Neutrophil (primary cell): Measurements from ENCODE around the gene TMEM135.
"Not testable (repeated sequence)": the region's sequence is repeated elsewhere in the genome, so short reads cannot be mapped to it uniquely, and the experiment has no call there.

Experiments
- H3K27ac ChIP-seq: fragments of 200-600 bp; sonication (generic); 2 replicates; pipeline ENCODE4 v1.5.1; 2016; ENCODE audit warnings: mild to moderate bottlenecking, moderate library complexity
- H3K27me3 ChIP-seq: fragments of 200-600 bp; sonication (generic); 2 replicates; pipeline ENCODE4 v1.6.0; 2016; ENCODE audit warnings: mild to moderate bottlenecking
- H3K36me3 ChIP-seq: fragments of 200-600 bp; sonication (generic); 2 replicates; pipeline ENCODE4 v1.5.1; 2017
- H3K4me1 ChIP-seq, 2 experiments: fragments of 200-600 bp in 1 of 2; sonication (generic) in 1 of 2; 1 replicate in 1 of 2; 2 replicates in 1 of 2; pipeline versions ENCODE4 v1.5.1 to v1.6.1; 2013 to 2016; ENCODE audit warnings: low read depth in 1 of 2, low read length in 1 of 2, mild to moderate bottlenecking in 1 of 2, moderate library complexity in 1 of 2; ENCODE audit not compliant: control insufficient read depth in 1 of 2, insufficient read depth in 1 of 2
- H3K4me3 ChIP-seq, 2 experiments: fragments of 200-600 bp in 1 of 2; sonication (generic) in 1 of 2; 1 replicate in 1 of 2; 2 replicates in 1 of 2; pipeline ENCODE4 v1.5.1; 2013 to 2016; ENCODE audit warnings: low read depth in 1 of 2, low read length in 1 of 2, mild to moderate bottlenecking in 1 of 2, moderate library complexity in 1 of 2
- H3K9me3 ChIP-seq: fragments of 200-600 bp; sonication (generic); 2 replicates; pipeline ENCODE4 v1.5.1; 2016
- TF ChIP-seq, protein P1 (sequence below): fragments of 200-600 bp; sonication (generic); IDR thresholded peaks from 2 replicates; pipeline ENCODE4 v1.5.1; 2016; ENCODE audit warnings: antibody characterized with exemption

TMEM135 gene

DNA sequence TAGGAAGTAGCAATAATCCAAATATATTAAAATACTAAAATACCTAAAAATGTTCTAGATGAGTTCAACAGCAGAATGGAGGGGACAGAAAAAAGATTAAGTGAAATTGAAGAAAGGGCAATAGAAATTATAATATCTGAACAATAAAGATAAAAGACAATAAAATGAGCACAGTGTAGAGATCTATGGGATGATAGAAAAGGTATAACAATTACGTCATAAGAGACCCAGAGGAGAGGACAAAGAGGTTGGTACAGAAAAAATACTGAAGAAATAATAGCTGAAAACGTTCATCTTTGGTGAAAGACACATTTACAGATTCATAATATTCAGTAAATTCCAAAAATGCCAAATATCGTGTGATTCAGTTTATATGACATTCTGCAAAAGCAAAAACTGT, 143.4 kb downstream of the TMEM135 start:
- no peak overlapping the region for H3K4me3 ChIP-seq
- no peak overlapping the region for H3K27ac ChIP-seq
- no peaks in the 10 kb centered on the region for H3K36me3 ChIP-seq
- no peaks in the 10 kb centered on the region for H3K4me1 ChIP-seq
- TF ChIP-seq, protein P1, sequence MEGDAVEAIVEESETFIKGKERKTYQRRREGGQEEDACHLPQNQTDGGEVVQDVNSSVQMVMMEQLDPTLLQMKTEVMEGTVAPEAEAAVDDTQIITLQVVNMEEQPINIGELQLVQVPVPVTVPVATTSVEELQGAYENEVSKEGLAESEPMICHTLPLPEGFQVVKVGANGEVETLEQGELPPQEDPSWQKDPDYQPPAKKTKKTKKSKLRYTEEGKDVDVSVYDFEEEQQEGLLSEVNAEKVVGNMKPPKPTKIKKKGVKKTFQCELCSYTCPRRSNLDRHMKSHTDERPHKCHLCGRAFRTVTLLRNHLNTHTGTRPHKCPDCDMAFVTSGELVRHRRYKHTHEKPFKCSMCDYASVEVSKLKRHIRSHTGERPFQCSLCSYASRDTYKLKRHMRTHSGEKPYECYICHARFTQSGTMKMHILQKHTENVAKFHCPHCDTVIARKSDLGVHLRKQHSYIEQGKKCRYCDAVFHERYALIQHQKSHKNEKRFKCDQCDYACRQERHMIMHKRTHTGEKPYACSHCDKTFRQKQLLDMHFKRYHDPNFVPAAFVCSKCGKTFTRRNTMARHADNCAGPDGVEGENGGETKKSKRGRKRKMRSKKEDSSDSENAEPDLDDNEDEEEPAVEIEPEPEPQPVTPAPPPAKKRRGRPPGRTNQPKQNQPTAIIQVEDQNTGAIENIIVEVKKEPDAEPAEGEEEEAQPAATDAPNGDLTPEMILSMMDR, result no peak
- no peaks in the 10 kb centered on the region for H3K27me3 ChIP-seq
- no peaks in the 10 kb centered on the region for H3K9me3 ChIP-seq

DNA sequence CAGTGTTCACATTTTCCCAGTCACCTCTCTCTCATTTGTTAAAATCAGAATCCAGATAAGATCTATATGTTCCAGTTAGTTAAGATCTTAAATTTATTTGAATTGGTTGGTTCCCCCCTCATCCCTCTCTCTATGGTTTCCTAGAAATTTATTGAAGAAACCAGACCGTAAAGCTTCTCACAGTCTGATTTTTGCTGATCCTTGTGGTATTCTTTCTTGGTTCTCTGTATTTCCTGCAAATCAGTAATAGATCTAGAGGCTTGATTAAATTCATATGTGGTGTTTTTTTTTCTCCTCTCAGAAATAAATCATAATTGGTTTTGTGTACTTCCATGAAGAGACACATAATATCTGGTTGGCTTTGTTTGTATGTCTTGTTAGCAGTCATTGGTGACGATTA, 147.5 kb downstream of the TMEM135 start:
- Histone ChIP-seq H3K4me3 (no peak overlapping the region), H3K27ac (no peak overlapping the region), H3K27me3 (no peaks in the 10 kb centered on the region), H3K9me3 (no peaks in the 10 kb centered on the region), H3K4me1 (no peaks in the 10 kb centered on the region), H3K36me3 (no peaks in the 10 kb centered on the region)
- TF ChIP-seq, protein P1, result no peak

DNA sequence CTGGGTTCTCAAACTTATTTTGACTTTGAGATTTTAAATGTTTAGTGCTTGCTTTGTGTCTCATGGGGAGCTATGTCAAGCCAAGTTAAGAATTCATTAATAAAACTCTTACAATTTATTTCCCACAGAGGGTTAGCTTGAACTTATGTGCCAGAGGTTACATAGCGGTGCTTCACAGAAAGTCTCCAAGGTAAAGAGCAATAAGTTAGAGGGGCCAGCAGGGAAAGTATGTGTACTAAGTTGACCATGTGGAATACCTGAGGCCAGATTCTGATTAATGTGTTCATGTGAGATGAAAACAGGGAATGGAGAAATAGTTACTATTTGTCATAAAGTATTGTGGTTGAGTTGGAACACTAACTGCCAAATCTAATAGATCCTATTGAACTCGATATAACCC, 149.3 kb downstream of the TMEM135 start:
- H3K4me3 ChIP-seq, result no peak overlapping the region
- no peaks in the 10 kb centered on the region for H3K27me3 ChIP-seq
- no peaks in the 10 kb centered on the region for H3K4me1 ChIP-seq
- no peaks in the 10 kb centered on the region for H3K9me3 ChIP-seq
- H3K36me3 ChIP-seq, result no peaks in the 10 kb centered on the region
- TF ChIP-seq, protein P1, result no peak
- H3K27ac ChIP-seq, result no peak overlapping the region

DNA sequence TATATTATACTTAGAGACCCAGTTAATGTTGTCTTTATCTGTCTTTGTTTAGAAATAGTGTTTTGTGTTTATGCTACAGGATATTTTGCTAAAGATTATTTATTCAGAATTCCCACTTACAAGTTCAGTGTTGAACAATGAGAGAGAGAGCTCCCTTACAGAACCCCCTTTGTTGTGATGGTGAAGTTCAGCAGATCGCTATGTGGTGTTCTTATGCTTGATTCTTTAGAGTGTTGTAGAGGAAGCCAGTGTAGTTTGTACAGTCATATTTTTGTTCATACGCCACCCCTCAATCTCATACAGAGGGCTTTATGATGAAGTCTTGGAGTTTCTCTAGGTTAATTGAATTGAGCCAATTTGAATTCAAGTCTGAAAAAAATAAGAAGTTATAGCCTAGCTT, 150.2 kb downstream of the TMEM135 start:
- Histone ChIP-seq H3K27ac (no peak overlapping the region), H3K27me3 (no peaks in the 10 kb centered on the region), H3K4me3 (no peak overlapping the region), H3K9me3 (no peaks in the 10 kb centered on the region), H3K36me3 (no peaks in the 10 kb centered on the region), H3K4me1 (no peaks in the 10 kb centered on the region)
- TF ChIP-seq, protein P1, result no peak

DNA sequence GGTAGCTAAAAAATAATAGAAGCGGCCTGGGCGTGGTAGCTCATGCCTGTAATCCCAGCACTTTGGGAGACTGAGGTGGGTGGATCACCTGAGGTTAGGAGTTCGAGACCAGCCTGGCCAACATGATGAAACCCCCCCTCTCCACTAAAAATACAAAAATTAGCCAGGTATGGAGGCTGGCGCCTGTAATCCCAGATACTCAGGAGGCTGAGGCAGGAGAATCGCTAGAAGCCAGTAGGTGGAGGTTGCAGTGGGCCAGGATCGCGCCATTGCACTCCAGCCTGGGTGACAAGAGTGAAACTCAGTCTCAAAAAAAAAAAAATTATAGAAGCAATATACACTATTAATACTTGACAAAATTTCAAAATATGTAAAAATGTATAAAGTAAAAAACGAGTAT, 150.7 kb downstream of the TMEM135 start:
- H3K4me1 ChIP-seq, H3K27ac ChIP-seq, H3K9me3 ChIP-seq, H3K27me3 ChIP-seq, H3K36me3 ChIP-seq, H3K4me3 ChIP-seq: not testable (repeated sequence)

DNA sequence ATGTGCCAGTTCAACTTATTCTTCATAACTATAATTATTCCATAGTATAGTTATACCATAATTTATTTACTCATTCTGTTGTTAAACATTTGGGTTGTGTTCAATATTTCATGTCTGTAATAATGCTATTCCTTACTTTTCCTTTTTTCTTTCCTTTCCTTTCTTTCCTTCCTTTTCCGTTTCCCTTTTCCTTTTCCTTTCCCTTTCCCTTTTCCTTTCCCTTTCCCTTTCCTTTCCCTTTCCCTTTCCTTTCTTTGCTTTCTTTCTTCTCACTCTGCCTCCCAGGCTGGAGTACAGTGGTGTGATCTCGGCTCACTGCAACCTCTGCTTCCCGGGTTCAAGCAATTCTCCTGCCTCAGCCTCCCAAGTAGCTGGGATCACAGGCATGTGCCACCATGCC, 151.2 kb downstream of the TMEM135 start:
- not testable (repeated sequence) for H3K36me3 ChIP-seq, H3K9me3 ChIP-seq, H3K4me3 ChIP-seq, H3K27me3 ChIP-seq, H3K27ac ChIP-seq, H3K4me1 ChIP-seq

DNA sequence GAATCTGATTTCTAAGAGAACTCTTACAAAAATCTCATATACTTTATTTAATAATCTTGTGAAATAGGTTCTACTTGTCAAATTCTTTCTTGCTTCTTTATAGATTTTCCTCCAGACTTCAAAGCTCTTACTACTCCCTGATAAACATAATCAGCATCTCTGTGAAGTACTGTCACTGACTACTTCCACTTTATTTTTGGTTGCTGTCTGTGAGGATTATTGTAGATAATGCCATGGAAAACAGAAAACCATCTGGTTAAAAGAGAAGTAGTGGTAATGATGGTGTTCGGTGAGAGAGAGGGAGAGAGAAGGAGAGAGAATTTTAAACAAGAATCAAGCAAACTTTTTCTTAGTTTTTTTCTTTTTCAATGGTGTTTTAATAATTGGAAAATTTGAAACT, 152.3 kb downstream of the TMEM135 start:
- TF ChIP-seq, protein P1, result no peak
- no peaks in the 10 kb centered on the region for H3K4me1 ChIP-seq
- H3K4me3 ChIP-seq, result no peak overlapping the region
- H3K36me3 ChIP-seq, result no peaks in the 10 kb centered on the region
- H3K9me3 ChIP-seq, result no peaks in the 10 kb centered on the region
- no peaks in the 10 kb centered on the region for H3K27me3 ChIP-seq
- no peak overlapping the region for H3K27ac ChIP-seq
